HCT116 (cell line): ENCODE results near the gene RAB13. TPM values are rescaled to one million over a fixed set of nuclear protein-coding genes. Genes with fewer than 3 reads are reported as not detected.

ENCODE experiments used
- ATAC-seq: fragments of 200-7000 bp; cut with Tn5 transposase; 2 replicates; pipeline ENCODE4 v1.9.1; 2020; ENCODE audit warnings: mild to moderate bottlenecking, moderate library complexity
- BruUV-seq: library from RNA; stranded (reverse); fragments of 400-500 nt; replicated peaks from 2 replicates; lab custom pipeline; 2021; lab: Mats Ljungman, UMichigan
- CTCF ChIA-PET: fragments of 300-600 bp; sonication (Branson Sonifier 250); formaldehyde crosslinking; loops from one replicate; lab custom pipeline; 2021; ENCODE audit warnings: antibody characterized with exemption; lab: Charles Lee
- POLR2A ChIA-PET: fragments of 300-600, 350-600 bp; sonication (Branson Sonifier 250); formaldehyde crosslinking; loops from one replicate; lab custom pipeline; 2021; ENCODE audit warnings: antibody characterized with exemption; lab: Charles Lee
- RAD21 ChIA-PET, 2 experiments: fragments of 300-600 bp; sonication (Branson Sonifier 250); formaldehyde crosslinking; loops; one replicate each; lab custom pipeline; 2023; ENCODE audit warnings: low total read pairs in 2 of 2; ENCODE audit not compliant: uncharacterized antibody in 2 of 2, unreplicated experiment in 2 of 2, low non-redundant PET in 1 of 2; lab: Charles Lee
- DNase-seq: peaks from one replicate; pipeline ENCODE4 v3.0.0-alpha.2; 2010; ENCODE audit warnings: low read depth, low spot score
- H2AFZ ChIP-seq: fragments of 200-600 bp; shearing (Covaris generic), sonication (generic); 2 replicates; pipeline ENCODE4 v1.6.1; 2017; ENCODE audit warnings: low read depth, mixed run types, mixed read lengths, antibody characterized with exemption, low read length; ENCODE audit not compliant: poor library complexity, severe bottlenecking
- H3K27ac ChIP-seq: 2 replicates; pipeline ENCODE4 v1.5.1; 2012; ENCODE audit warnings: low read depth, low read length
- H3K27me3 ChIP-seq: fragments of 200-600 bp; sonication (generic); 2 replicates; pipeline ENCODE4 v1.6.1; 2016; ENCODE audit warnings: mixed run types, low read length, mixed read lengths; ENCODE audit not compliant: insufficient read depth
- H3K36me3 ChIP-seq, 2 experiments: fragments of 200-500 bp in 1 of 2; fragments of 200-600 bp in 1 of 2; sonication (Bioruptor generic) in 1 of 2; sonication (generic) in 1 of 2; 2 replicates each; pipeline versions ENCODE4 v1.5.1 to v1.6.1; 2014 to 2016; ENCODE audit warnings: low read length in 2 of 2, inconsistent platforms in 1 of 2, mixed read lengths in 1 of 2, mixed run types in 1 of 2; ENCODE audit not compliant: insufficient read depth in 2 of 2, control insufficient read depth in 1 of 2
- H3K4me1 ChIP-seq, 2 experiments: fragments of 200-600 bp in 1 of 2; sonication (generic) in 1 of 2; 2 replicates each; pipeline versions ENCODE4 v1.5.1 to v1.6.1; 2012 to 2017; ENCODE audit warnings: low read length in 2 of 2, inconsistent platforms in 1 of 2, mild to moderate bottlenecking in 1 of 2, mixed read lengths in 1 of 2, mixed run types in 1 of 2, moderate library complexity in 1 of 2; ENCODE audit not compliant: insufficient read depth in 2 of 2, control insufficient read depth in 1 of 2
- H3K4me2 ChIP-seq: fragments of 200-600 bp; sonication (generic); 2 replicates; pipeline ENCODE4 v1.6.1; 2017; ENCODE audit warnings: mixed run types, low read length, mixed read lengths
- H3K4me3 ChIP-seq, 2 experiments: fragments of 200-600 bp in 1 of 2; sonication (generic) in 1 of 2; replicated peaks in 1 of 2; 2 replicates each; pipeline ENCODE4 v1.5.1; 2011 to 2016; ENCODE audit warnings: low read length in 2 of 2, control low read depth in 1 of 2, low read depth in 1 of 2, mild to moderate bottlenecking in 1 of 2, mixed read lengths in 1 of 2, mixed run types in 1 of 2
- H3K79me2 ChIP-seq: fragments of 200-600 bp; sonication (generic); 2 replicates; pipeline ENCODE4 v1.6.1; 2017; ENCODE audit warnings: mild to moderate bottlenecking, mixed run types, low read length, moderate library complexity, mixed read lengths; ENCODE audit not compliant: insufficient read depth
- H3K9ac ChIP-seq: fragments of 200-600 bp; sonication (generic); 2 replicates; pipeline ENCODE4 v1.6.1; 2016; ENCODE audit warnings: low read length, mixed read lengths
- H3K9me2 ChIP-seq: fragments of 200-600 bp; sonication (generic), shearing (Covaris generic); 2 replicates; pipeline ENCODE4 v1.6.1; 2017; ENCODE audit warnings: mixed run types, mild to moderate bottlenecking, moderate library complexity; ENCODE audit not compliant: insufficient read depth
- H3K9me3 ChIP-seq, 2 experiments: fragments of 200-500 bp in 1 of 2; fragments of 200-600 bp in 1 of 2; sonication (Bioruptor generic) in 1 of 2; sonication (generic) in 1 of 2; 2 replicates each; pipeline ENCODE4 v1.6.1; 2014 to 2017; ENCODE audit warnings: low read length in 2 of 2, mixed read lengths in 2 of 2, inconsistent platforms in 1 of 2, low read depth in 1 of 2, mild to moderate bottlenecking in 1 of 2, mixed run types in 1 of 2, moderate library complexity in 1 of 2; ENCODE audit not compliant: control insufficient read depth in 1 of 2, insufficient read depth in 1 of 2
- H4K20me1 ChIP-seq: fragments of 200-600 bp; sonication (generic), shearing (Covaris generic); 2 replicates; pipeline ENCODE4 v1.6.1; 2017; ENCODE audit warnings: mixed run types, mild to moderate bottlenecking, moderate library complexity; ENCODE audit not compliant: insufficient read depth
- CBX3 ChIP-seq: IDR thresholded peaks from 2 replicates; pipeline ENCODE4 v1.6.1; 2012; ENCODE audit warnings: low read depth
- ELF1 ChIP-seq: IDR thresholded peaks from 2 replicates; pipeline ENCODE4 v1.6.1; 2012; ENCODE audit warnings: low read depth, borderline replicate concordance
- EZH2phosphoT487 ChIP-seq: fragments of 200-600 bp; IDR thresholded peaks from 2 replicates; pipeline ENCODE4 v1.6.1; 2018; ENCODE audit warnings: antibody characterized with exemption, borderline replicate concordance
- JUND ChIP-seq: IDR thresholded peaks from 2 replicates; pipeline ENCODE4 v1.6.1; 2012
- POLR2AphosphoS5 ChIP-seq: IDR thresholded peaks from 2 replicates; pipeline ENCODE4 v1.6.1; 2011; ENCODE audit warnings: mild to moderate bottlenecking, low read depth, low read length, moderate library complexity
- RAD21 ChIP-seq: IDR thresholded peaks from 2 replicates; pipeline ENCODE4 v1.6.1; 2012; ENCODE audit warnings: low read depth, mild to moderate bottlenecking
- SIN3A ChIP-seq: IDR thresholded peaks from 2 replicates; pipeline ENCODE4 v1.6.1; 2012; ENCODE audit warnings: low read depth
- YY1 ChIP-seq: IDR thresholded peaks from 2 replicates; pipeline ENCODE4 v1.6.1; 2011; ENCODE audit warnings: low read length, low read depth, moderate library complexity, mild to moderate bottlenecking; ENCODE audit not compliant: insufficient replicate concordance; ENCODE audit errors: extremely low read depth
- ZBTB33 ChIP-seq: IDR thresholded peaks from 2 replicates; pipeline ENCODE4 v1.6.1; 2011; ENCODE audit warnings: mild to moderate bottlenecking, low read length, moderate library complexity; ENCODE audit not compliant: insufficient replicate concordance; ENCODE audit errors: extremely low read depth
- ZNF274 ChIP-seq: fragments of 200-500 bp; sonication (Bioruptor generic); IDR thresholded peaks from 2 replicates; pipeline ENCODE4 v1.6.1; 2014; ENCODE audit warnings: mild to moderate bottlenecking, low read depth, low read length, inconsistent platforms
- intact Hi-C: fragments of 100-400 bp; cut with micrococcal nuclease; formaldehyde crosslinking; loops from 2 replicates; pipeline ENCODE4 v1.10.0; 2022
- total RNA-seq: library from RNA; stranded (reverse); gene quantifications from one replicate; pipeline ENCODE4 v1.2.1, GENCODE V29; 2021; ENCODE audit not compliant: unreplicated experiment
- TF ChIP-seq, protein P1 (sequence below): IDR thresholded peaks from 2 replicates; pipeline ENCODE4 v1.6.1; 2012
- TF ChIP-seq, protein P2 (sequence below), 3 experiments: fragments of 200-600 bp in 1 of 3; sonication (generic) in 1 of 3; IDR thresholded peaks in 2 of 3; conservative IDR thresholded peaks in 1 of 3; 2 replicates each; pipeline ENCODE4 v1.5.1; 2012 to 2017; ENCODE audit warnings: low read depth in 2 of 3, low read length in 2 of 3, antibody characterized with exemption in 1 of 3, borderline replicate concordance in 1 of 3, control low read depth in 1 of 3, mild to moderate bottlenecking in 1 of 3, mixed read lengths in 1 of 3, mixed run types in 1 of 3, moderate library complexity in 1 of 3; ENCODE audit not compliant: insufficient read depth in 1 of 3

Gene RAB13
- total RNA-seq, 1 experiment from 2014 or later = 93.6 TPM

DNA sequence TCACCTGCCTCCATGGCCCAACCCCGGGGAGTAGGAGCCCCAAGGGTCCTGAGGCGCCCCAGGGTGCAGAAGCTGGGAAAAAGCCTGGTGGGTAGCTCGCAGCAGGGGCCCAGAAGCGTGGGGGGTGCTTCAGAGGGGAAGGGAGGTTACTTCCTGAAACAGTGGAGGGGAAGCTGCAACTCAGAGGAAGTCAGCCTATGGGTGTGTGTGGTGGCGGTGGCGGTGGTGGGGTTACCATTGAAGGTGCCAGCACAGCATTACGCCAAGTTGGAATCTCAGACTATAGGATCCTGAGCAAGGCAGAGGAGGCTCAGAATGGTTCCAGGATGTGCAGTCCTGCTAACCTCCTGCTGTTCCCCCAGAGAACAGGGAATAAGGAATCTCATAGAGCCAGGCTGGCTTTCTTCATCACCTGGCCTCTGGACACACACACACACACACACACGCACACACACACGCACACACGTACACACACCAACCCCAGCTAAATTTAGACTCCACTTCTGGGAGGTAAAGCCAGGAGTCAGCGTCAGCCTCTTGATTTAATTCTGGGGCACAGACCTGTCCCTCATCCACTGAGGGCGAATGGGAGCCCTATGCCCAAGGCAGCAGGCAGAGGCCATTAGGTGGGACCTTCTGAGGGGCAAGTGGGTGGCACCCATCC lies 40.9 kb downstream of the RAB13 start:
- ChIA-PET RAD21 (no interaction called here), POLR2A (interaction anchor here (1.3 to 2.4 kb wide), 2 partner anchors 12 to 22 kb away, joined by 3 to 8 read pairs; partner anchors contain the start of gene CREB3L4)

More for the DNA sequence above, 40.9 kb downstream of the RAB13 start:
- peaks cover 6 to 18% of the 10 kb centered on the region in 2 experiments; a peak in 3 of 4 replicates for H3K4me1 ChIP-seq
- H3K9ac ChIP-seq = peak overlapping the region; percentile 95
- no peak overlapping the region for H2AFZ ChIP-seq
- TF ChIP-seq POLR2AphosphoS5 = no peak
- TF ChIP-seq, protein P1, sequence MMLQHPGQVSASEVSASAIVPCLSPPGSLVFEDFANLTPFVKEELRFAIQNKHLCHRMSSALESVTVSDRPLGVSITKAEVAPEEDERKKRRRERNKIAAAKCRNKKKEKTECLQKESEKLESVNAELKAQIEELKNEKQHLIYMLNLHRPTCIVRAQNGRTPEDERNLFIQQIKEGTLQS = no peak
- TF ChIP-seq ELF1 = no peak
- no peak; the same call in 1 of the 2 replicates for TF ChIP-seq CBX3
- TF ChIP-seq YY1 = no peak
- no peak for TF ChIP-seq SIN3A
- TF ChIP-seq ZBTB33 = no peak
- TF ChIP-seq EZH2phosphoT487 = no peak
- TF ChIP-seq RAD21 = no peak
- no peak for TF ChIP-seq ZNF274
- TF ChIP-seq JUND = no peak
- TF ChIP-seq, protein P2, sequence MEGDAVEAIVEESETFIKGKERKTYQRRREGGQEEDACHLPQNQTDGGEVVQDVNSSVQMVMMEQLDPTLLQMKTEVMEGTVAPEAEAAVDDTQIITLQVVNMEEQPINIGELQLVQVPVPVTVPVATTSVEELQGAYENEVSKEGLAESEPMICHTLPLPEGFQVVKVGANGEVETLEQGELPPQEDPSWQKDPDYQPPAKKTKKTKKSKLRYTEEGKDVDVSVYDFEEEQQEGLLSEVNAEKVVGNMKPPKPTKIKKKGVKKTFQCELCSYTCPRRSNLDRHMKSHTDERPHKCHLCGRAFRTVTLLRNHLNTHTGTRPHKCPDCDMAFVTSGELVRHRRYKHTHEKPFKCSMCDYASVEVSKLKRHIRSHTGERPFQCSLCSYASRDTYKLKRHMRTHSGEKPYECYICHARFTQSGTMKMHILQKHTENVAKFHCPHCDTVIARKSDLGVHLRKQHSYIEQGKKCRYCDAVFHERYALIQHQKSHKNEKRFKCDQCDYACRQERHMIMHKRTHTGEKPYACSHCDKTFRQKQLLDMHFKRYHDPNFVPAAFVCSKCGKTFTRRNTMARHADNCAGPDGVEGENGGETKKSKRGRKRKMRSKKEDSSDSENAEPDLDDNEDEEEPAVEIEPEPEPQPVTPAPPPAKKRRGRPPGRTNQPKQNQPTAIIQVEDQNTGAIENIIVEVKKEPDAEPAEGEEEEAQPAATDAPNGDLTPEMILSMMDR (IDR thresholded peaks at IDR 0.05 in 2 of 3, conservative IDR thresholded peaks at IDR 0.05 in 1 of 3; ENCODE audit: borderline replicate concordance in 1 of 3, insufficient read depth in 1 of 3, low read depth in 2 of 3, low read length in 2 of 3) = no peak
- TF ChIP-seq, all 23 proteins: peak for 0
- H3K27ac ChIP-seq = peak overlapping the region; percentile 98
- H3K79me2 ChIP-seq = peaks cover 24% of the 10 kb centered on the region; the same call in 1 of the 2 replicates
- H3K27me3 ChIP-seq = no peaks in the 10 kb centered on the region
- H3K36me3 ChIP-seq = peaks cover 9 to 18% of the 10 kb centered on the region in 2 experiments; a peak in 3 of 4 replicates
- H4K20me1 ChIP-seq = no peaks in the 10 kb centered on the region
- no peaks in the 10 kb centered on the region for H3K9me2 ChIP-seq
- intact Hi-C loops = no loop called here
- ATAC-seq (peak; percentile 37), DNase-seq (no peak)
- no TSS peak for BruUV-seq
- H3K9me3 ChIP-seq = no peaks in the 10 kb centered on the region
- H3K4me2 ChIP-seq = peak overlapping the region; percentile 90
- CTCF ChIA-PET = interaction anchor here (1.6 to 1.9 kb wide), 4 partner anchors 16 to 41 kb away, joined by 5 to 9 read pairs (median 8); partner anchors contain the start of genes RAB13 and SLC39A1
- peak overlapping the region; percentile 83 to 91 for H3K4me3 ChIP-seq
